SK-N-SH treated with all-trans-retinoic acid at 6 μM for 48 hours (cell line): Measurements from ENCODE around the gene PYGM.

Source experiments
- ATAC-seq: fragments of 200-7000 bp; cut with Tn5 transposase; 3 replicates; pipeline ENCODE4 v1.9.1; 2020; ENCODE audit warnings: mild to moderate bottlenecking, moderate library complexity
- ARNTL ChIP-seq: fragments of 450-650 bp; formaldehyde crosslinking; IDR thresholded peaks from 2 replicates; pipeline ENCODE4 v1.5.0; 2020; ENCODE audit warnings: low read depth, mild to moderate bottlenecking, moderate library complexity, borderline replicate concordance
- BACH2 ChIP-seq: fragments of 250-450 bp; sonication (Bioruptor Pico); IDR thresholded peaks from 2 replicates; pipeline ENCODE4 v1.9.0; 2021; ENCODE audit warnings: mild to moderate bottlenecking, borderline replicate concordance
- CSDC2 ChIP-seq: fragments of 250-450 bp; sonication (Bioruptor Pico); IDR thresholded peaks from 2 replicates; pipeline ENCODE4 v1.5.0; 2020; ENCODE audit warnings: mild to moderate bottlenecking, moderate library complexity
- CSRNP3 ChIP-seq: fragments of 250-450 bp; sonication (Bioruptor Pico); IDR thresholded peaks from 2 replicates; pipeline ENCODE4 v1.5.1; 2021; ENCODE audit warnings: mild to moderate bottlenecking, moderate library complexity
- GLIS3 ChIP-seq: fragments of 250-450 bp; sonication (Bioruptor Pico); IDR thresholded peaks from 2 replicates; pipeline ENCODE4 v1.5.0; 2020; ENCODE audit warnings: mild to moderate bottlenecking, moderate library complexity
- ISL1 ChIP-seq: fragments of 250-450 bp; sonication (Bioruptor Pico); IDR thresholded peaks from 2 replicates; pipeline ENCODE4 v2.1.2; 2022; ENCODE audit warnings: mild to moderate bottlenecking, moderate library complexity
- OSR1 ChIP-seq: fragments of 250-450 bp; sonication (Bioruptor Pico); IDR thresholded peaks from 2 replicates; pipeline ENCODE4 v1.8.0; 2022; ENCODE audit warnings: moderate library complexity, mild to moderate bottlenecking, inconsistent platforms
- PATZ1 ChIP-seq: fragments of 250-450 bp; sonication (Bioruptor Pico); IDR thresholded peaks from 2 replicates; pipeline ENCODE4 v1.8.0; 2020; ENCODE audit warnings: mild to moderate bottlenecking, moderate library complexity, borderline replicate concordance
- POU6F1 ChIP-seq: fragments of 250-450 bp; sonication (Bioruptor Pico); IDR thresholded peaks from 2 replicates; pipeline ENCODE4 v1.8.0; 2021; ENCODE audit warnings: low read depth, mild to moderate bottlenecking, moderate library complexity, borderline replicate concordance
- PPARA ChIP-seq: fragments of 250-450 bp; sonication (Bioruptor Pico); IDR thresholded peaks from 2 replicates; pipeline ENCODE4 v1.5.0; 2020; ENCODE audit warnings: mild to moderate bottlenecking, borderline replicate concordance
- RARB ChIP-seq: fragments of 250-450 bp; sonication (Bioruptor Pico); IDR thresholded peaks from 2 replicates; pipeline ENCODE4 v1.8.0; 2021; ENCODE audit warnings: mild to moderate bottlenecking, moderate library complexity
- SNAI2 ChIP-seq: fragments of 250-450 bp; sonication (Bioruptor Pico); IDR thresholded peaks from 2 replicates; pipeline ENCODE4 v1.5.0; 2020; ENCODE audit warnings: mild to moderate bottlenecking, moderate library complexity
- TCF4 ChIP-seq: fragments of 250-450 bp; sonication (Bioruptor Pico); IDR thresholded peaks from 2 replicates; pipeline ENCODE4 v1.8.0; 2021; ENCODE audit warnings: mild to moderate bottlenecking, moderate library complexity, borderline replicate concordance
- TOX ChIP-seq: fragments of 250-450 bp; sonication (Bioruptor Pico); IDR thresholded peaks from 2 replicates; pipeline ENCODE4 v1.8.0; 2021; ENCODE audit warnings: mild to moderate bottlenecking, moderate library complexity, borderline replicate concordance
- TSHZ2 ChIP-seq: fragments of 250-450 bp; sonication (Bioruptor Pico); IDR thresholded peaks from 2 replicates; pipeline ENCODE4 v1.5.0; 2020; ENCODE audit warnings: mild to moderate bottlenecking, moderate library complexity
- ZC3H10 ChIP-seq: fragments of 250-450 bp; sonication (Bioruptor Pico); IDR thresholded peaks from 2 replicates; pipeline ENCODE4 v1.5.1; 2021; ENCODE audit warnings: mild to moderate bottlenecking, moderate library complexity
- ZFP3 ChIP-seq: fragments of 250-450 bp; sonication (Bioruptor Pico); IDR thresholded peaks from 2 replicates; pipeline ENCODE4 v1.5.0; 2020; ENCODE audit warnings: mild to moderate bottlenecking, moderate library complexity
- ZFP30 ChIP-seq: fragments of 450-650 bp; formaldehyde crosslinking; IDR thresholded peaks from 2 replicates; pipeline ENCODE4 v1.5.0; 2022; ENCODE audit warnings: mild to moderate bottlenecking, moderate library complexity
- ZNF70 ChIP-seq: fragments of 450-650 bp; formaldehyde crosslinking; IDR thresholded peaks from 2 replicates; pipeline ENCODE4 v1.5.0; 2020; ENCODE audit warnings: mild to moderate bottlenecking, moderate library complexity

Gene PYGM

GRCh38 chr11:64762674-64763525 is 3.1 kb upstream of the PYGM start:
- peak; percentile 8; the same call in 2 of the 3 replicates for ATAC-seq
- no peak for TF ChIP-seq TCF4 (CRISPR knock-in tag)
- no peak for TF ChIP-seq ZFP3 (CRISPR knock-in tag)
- TF ChIP-seq, all 23 proteins: peak for 0

- no peak; the same call in 2 of the 3 replicates for ATAC-seq
- no peak for TF ChIP-seq TCF4 (CRISPR knock-in tag)
- TF ChIP-seq TOX = no peak
- TF ChIP-seq RARB (CRISPR knock-in tag) = no peak
- TF ChIP-seq CSRNP3 (CRISPR knock-in tag) = no peak
- no peak for TF ChIP-seq CSDC2 (CRISPR knock-in tag)
- no peak for TF ChIP-seq TSHZ2 (CRISPR knock-in tag)
- TF ChIP-seq ZNF70 (CRISPR knock-in tag) = no peak
- no peak for TF ChIP-seq ARNTL (CRISPR knock-in tag)
- TF ChIP-seq ISL1 (CRISPR knock-in tag) = no peak
- TF ChIP-seq PPARA (CRISPR knock-in tag) = no peak
- TF ChIP-seq ZFP30 = no peak
- no peak for TF ChIP-seq PATZ1 (CRISPR knock-in tag)
- no peak for TF ChIP-seq ZFP3 (CRISPR knock-in tag)
- no peak for TF ChIP-seq BACH2
- TF ChIP-seq SNAI2 (CRISPR knock-in tag) = no peak
- TF ChIP-seq, all 23 proteins: peak for 0
These were observed 2.5 kb upstream of the PYGM start for GRCh38 chr11:64762277-64762673.

- TF ChIP-seq OSR1 (no peak), TCF4 (CRISPR knock-in tag) (no peak), ZNF70 (CRISPR knock-in tag) (no peak), CSRNP3 (CRISPR knock-in tag) (no peak), ISL1 (CRISPR knock-in tag) (no peak), TSHZ2 (CRISPR knock-in tag) (no peak), CSDC2 (CRISPR knock-in tag) (no peak), SNAI2 (CRISPR knock-in tag) (no peak), POU6F1 (CRISPR knock-in tag) (no peak), TOX (no peak), GLIS3 (no peak), RARB (CRISPR knock-in tag) (no peak), ZC3H10 (CRISPR knock-in tag) (no peak)
These were observed 1.1 kb upstream of the PYGM start for GRCh38 chr11:64760759-64761420.

More at GRCh38 chr11:64760759-64761420, 1.1 kb upstream of the PYGM start:
- peak; percentile 1; the same call in 2 of the 3 replicates for ATAC-seq
